ENCODE measurements around the gene COL4A1.
"Not testable (repeated sequence)": the region's sequence is repeated elsewhere in the genome, so short reads cannot be mapped to it uniquely, and the experiment has no call there.

The COL4A1 gene

GRCh38 chr13:110323172-110323891, 16.4 kb upstream of the COL4A1 start:
- Histone ChIP-seq H3K4me1 (ENCODE audit: insufficient read depth, low read length) (peaks cover 51% of the 10 kb centered on the region), H3K9ac (ENCODE audit: low read depth, low read length) (no peak overlapping the region), H3K36me3 (ENCODE audit: insufficient read depth, low read length) (no peaks in the 10 kb centered on the region; the same call in 1 of the 2 replicates), H3K9me3 (ENCODE audit: control insufficient read depth, insufficient read depth, low read length) (no peaks in the 10 kb centered on the region)

GRCh38 chr13:110322828-110323171, 15.8 kb upstream of the COL4A1 start:
- peaks cover 45% of the 10 kb centered on the region for H3K4me1 ChIP-seq (ENCODE audit: insufficient read depth, low read length)
- no peak overlapping the region for H3K9ac ChIP-seq (ENCODE audit: low read depth, low read length)
- no peaks in the 10 kb centered on the region for H3K9me3 ChIP-seq (ENCODE audit: control insufficient read depth, insufficient read depth, low read length)
- no peaks in the 10 kb centered on the region; the same call in 1 of the 2 replicates for H3K36me3 ChIP-seq (ENCODE audit: insufficient read depth, low read length)

GRCh38 chr13:110322126-110322827, 15.3 kb upstream of the COL4A1 start:
- Histone ChIP-seq H3K9me3 (ENCODE audit: control insufficient read depth, insufficient read depth, low read length) (no peaks in the 10 kb centered on the region), H3K9ac (ENCODE audit: low read depth, low read length) (no peak overlapping the region), H3K36me3 (ENCODE audit: insufficient read depth, low read length) (no peaks in the 10 kb centered on the region; the same call in 1 of the 2 replicates), H3K4me1 (ENCODE audit: insufficient read depth, low read length) (peaks cover 40% of the 10 kb centered on the region)

GRCh38 chr13:110321573-110321972, 14.6 kb upstream of the COL4A1 start:
- H3K9me3 ChIP-seq (ENCODE audit: control insufficient read depth, insufficient read depth, low read length); H3K9ac ChIP-seq (ENCODE audit: low read depth, low read length); H3K36me3 ChIP-seq (ENCODE audit: insufficient read depth, low read length): not testable (repeated sequence)
- H3K4me1 ChIP-seq (ENCODE audit: insufficient read depth, low read length) = peaks cover 33% of the 10 kb centered on the region

- H3K9ac ChIP-seq (ENCODE audit: low read depth, low read length) = no peak overlapping the region
- peaks cover 26% of the 10 kb centered on the region for H3K4me1 ChIP-seq (ENCODE audit: insufficient read depth, low read length)
- H3K9me3 ChIP-seq (ENCODE audit: control insufficient read depth, insufficient read depth, low read length) = no peaks in the 10 kb centered on the region
- no peaks in the 10 kb centered on the region; the same call in none of the 2 replicates for H3K36me3 ChIP-seq (ENCODE audit: insufficient read depth, low read length)
Observed at GRCh38 chr13:110320645-110321044, 13.7 kb upstream of the COL4A1 start.

- no peaks in the 10 kb centered on the region; the same call in none of the 2 replicates for H3K36me3 ChIP-seq (ENCODE audit: insufficient read depth, low read length)
- no peaks in the 10 kb centered on the region for H3K9me3 ChIP-seq (ENCODE audit: control insufficient read depth, insufficient read depth, low read length)
- H3K4me1 ChIP-seq (ENCODE audit: insufficient read depth, low read length) = peaks cover 21% of the 10 kb centered on the region
- no peak overlapping the region for H3K9ac ChIP-seq (ENCODE audit: low read depth, low read length)
Observed at GRCh38 chr13:110319774-110320509, 13.0 kb upstream of the COL4A1 start.

- no peaks in the 10 kb centered on the region; the same call in none of the 2 replicates for H3K36me3 ChIP-seq (ENCODE audit: insufficient read depth, low read length)
- H3K4me1 ChIP-seq (ENCODE audit: insufficient read depth, low read length) = peaks cover 20% of the 10 kb centered on the region
- H3K9me3 ChIP-seq (ENCODE audit: control insufficient read depth, insufficient read depth, low read length) = no peaks in the 10 kb centered on the region
- no peak overlapping the region for H3K9ac ChIP-seq (ENCODE audit: low read depth, low read length)
Observed at GRCh38 chr13:110319397-110319773, 12.4 kb upstream of the COL4A1 start.

- no peaks in the 10 kb centered on the region; the same call in 1 of the 2 replicates for H3K36me3 ChIP-seq (ENCODE audit: insufficient read depth, low read length)
- H3K9ac ChIP-seq (ENCODE audit: low read depth, low read length) = no peak overlapping the region
- H3K9me3 ChIP-seq (ENCODE audit: control insufficient read depth, insufficient read depth, low read length) = no peaks in the 10 kb centered on the region
- peaks cover 20% of the 10 kb centered on the region for H3K4me1 ChIP-seq (ENCODE audit: insufficient read depth, low read length)
Observed at GRCh38 chr13:110318920-110319319, 12.0 kb upstream of the COL4A1 start.

- Histone ChIP-seq H3K36me3 (ENCODE audit: insufficient read depth, low read length) (no peaks in the 10 kb centered on the region; the same call in 1 of the 2 replicates), H3K9me3 (ENCODE audit: control insufficient read depth, insufficient read depth, low read length) (no peaks in the 10 kb centered on the region), H3K9ac (ENCODE audit: low read depth, low read length) (no peak overlapping the region), H3K4me1 (ENCODE audit: insufficient read depth, low read length) (peaks cover 20% of the 10 kb centered on the region)
Observed at GRCh38 chr13:110317496-110318195, 10.7 kb upstream of the COL4A1 start.

GRCh38 chr13:110317093-110317492, 10.1 kb upstream of the COL4A1 start:
- Histone ChIP-seq H3K9me3 (ENCODE audit: control insufficient read depth, insufficient read depth, low read length) (no peaks in the 10 kb centered on the region), H3K36me3 (ENCODE audit: insufficient read depth, low read length) (no peaks in the 10 kb centered on the region; the same call in 1 of the 2 replicates), H3K4me1 (ENCODE audit: insufficient read depth, low read length) (peaks cover 20% of the 10 kb centered on the region), H3K9ac (ENCODE audit: low read depth, low read length) (no peak overlapping the region)

- Histone ChIP-seq H3K36me3 (ENCODE audit: insufficient read depth, low read length) (no peaks in the 10 kb centered on the region; the same call in 1 of the 2 replicates), H3K4me1 (ENCODE audit: insufficient read depth, low read length) (peaks cover 23% of the 10 kb centered on the region), H3K9ac (ENCODE audit: low read depth, low read length) (no peak overlapping the region), H3K9me3 (ENCODE audit: control insufficient read depth, insufficient read depth, low read length) (no peaks in the 10 kb centered on the region)
Observed at GRCh38 chr13:110316196-110316595, 9.2 kb upstream of the COL4A1 start.

GRCh38 chr13:110314516-110315245, 7.7 kb upstream of the COL4A1 start:
- Histone ChIP-seq H3K9ac (ENCODE audit: low read depth, low read length) (no peak overlapping the region), H3K4me1 (ENCODE audit: insufficient read depth, low read length) (peaks cover 15% of the 10 kb centered on the region), H3K36me3 (ENCODE audit: insufficient read depth, low read length) (no peaks in the 10 kb centered on the region; the same call in none of the 2 replicates), H3K9me3 (ENCODE audit: control insufficient read depth, insufficient read depth, low read length) (no peaks in the 10 kb centered on the region)

GRCh38 chr13:110313733-110314132, 6.8 kb upstream of the COL4A1 start:
- not testable (repeated sequence) for H3K36me3 ChIP-seq (ENCODE audit: insufficient read depth, low read length); H3K9ac ChIP-seq (ENCODE audit: low read depth, low read length); H3K9me3 ChIP-seq (ENCODE audit: control insufficient read depth, insufficient read depth, low read length)
- H3K4me1 ChIP-seq (ENCODE audit: insufficient read depth, low read length) = peaks cover 10% of the 10 kb centered on the region; the same call in 1 of the 2 replicates
